HG03135 (cell line): Measurements from ENCODE around the gene GPX7.
"Not testable (repeated sequence)": the region's sequence is repeated elsewhere in the genome, so short reads cannot be mapped to it uniquely, and the experiment has no call there.

ENCODE experiments used
- ATAC-seq: cut with Tn5 transposase; IDR thresholded peaks from one replicate; pipeline ENCODE4 v1.9.1; 2021; ENCODE audit warnings: mild to moderate bottlenecking, moderate library complexity; ENCODE audit not compliant: unreplicated experiment

Gene GPX7

GRCh38 chr1:52601991-52602855 is at the start of gene GPX7:
Gene GPX7, plus strand, starts transcription at chr1:52602371. Its CDS starts 39 bp downstream, at chr1:52602410.
- ATAC-seq, result no peak

GRCh38 chr1:52552505-52553361 is 49.4 kb upstream of the GPX7 start, which contains the start of gene TUT4:
Gene TUT4, minus strand, starts transcription at chr1:52553092. Its CDS starts 26,812 bp downstream, at chr1:52526280.
- ATAC-seq, result peak; percentile 46

GRCh38 chr1:52553362-52554266 is 48.6 kb upstream of the GPX7 start:
- peak; percentile 55 for ATAC-seq

GRCh38 chr1:52554267-52554640 is 47.9 kb upstream of the GPX7 start:
- ATAC-seq, result no peak

- no peak for ATAC-seq
Measured at GRCh38 chr1:52554756-52555155, 47.4 kb upstream of the GPX7 start.

GRCh38 chr1:52556641-52557360 is 45.4 kb upstream of the GPX7 start:
- ATAC-seq, result no peak

- ATAC-seq, result no peak
Measured at GRCh38 chr1:52558941-52559340, 43.2 kb upstream of the GPX7 start.

- no peak for ATAC-seq
Measured at GRCh38 chr1:52559875-52560274, 42.3 kb upstream of the GPX7 start.

- ATAC-seq, result no peak
Measured at GRCh38 chr1:52562766-52563165, 39.4 kb upstream of the GPX7 start.

- ATAC-seq, result no peak
Measured at GRCh38 chr1:52567943-52568342, 34.2 kb upstream of the GPX7 start.

- ATAC-seq, result no peak
Measured at GRCh38 chr1:52569449-52570210, 32.5 kb upstream of the GPX7 start.

GRCh38 chr1:52571783-52572182 is 30.4 kb upstream of the GPX7 start:
- no peak for ATAC-seq

GRCh38 chr1:52572387-52572786 is 29.8 kb upstream of the GPX7 start:
- ATAC-seq, result no peak

- no peak for ATAC-seq
Measured at GRCh38 chr1:52574594-52574993, 27.6 kb upstream of the GPX7 start.

GRCh38 chr1:52576074-52576473 is 26.1 kb upstream of the GPX7 start:
- ATAC-seq, result no peak

- not testable (repeated sequence) for ATAC-seq
Measured at GRCh38 chr1:52578066-52578465, 24.1 kb upstream of the GPX7 start.

- no peak for ATAC-seq
Measured at GRCh38 chr1:52579415-52579814, 22.8 kb upstream of the GPX7 start.

GRCh38 chr1:52580283-52580682 is 21.9 kb upstream of the GPX7 start:
- no peak for ATAC-seq

GRCh38 chr1:52582116-52582696 is 20.0 kb upstream of the GPX7 start:
- ATAC-seq, result no peak
